Loucy (cell line): ENCODE results near the gene PARVB.

Experiments used
- H2AFZ ChIP-seq: fragments of 200-600 bp; sonication (generic); 2 replicates; pipeline ENCODE4 v1.6.0; 2016; ENCODE audit warnings: antibody characterized with exemption, mild to moderate bottlenecking, low read length, moderate library complexity
- H3F3A ChIP-seq: fragments of 200-600 bp; 2 replicates; pipeline ENCODE4 v1.6.0; 2016; ENCODE audit warnings: antibody characterized with exemption, low read depth, mild to moderate bottlenecking
- H3K27me3 ChIP-seq: fragments of 200-600 bp; sonication (generic); 2 replicates; pipeline ENCODE4 v1.6.1; 2014; ENCODE audit warnings: low read length, mild to moderate bottlenecking; ENCODE audit not compliant: insufficient read depth, poor library complexity, severe bottlenecking
- H3K36me3 ChIP-seq: fragments of 200-600 bp; sonication (generic); 2 replicates; pipeline ENCODE4 v1.6.1; 2016; ENCODE audit warnings: low read length; ENCODE audit not compliant: insufficient read depth
- H3K4me1 ChIP-seq: fragments of 200-600 bp; sonication (generic); 2 replicates; pipeline ENCODE4 v1.5.1; 2014; ENCODE audit warnings: low read length, mild to moderate bottlenecking; ENCODE audit not compliant: insufficient read depth, poor library complexity, severe bottlenecking
- H3K4me2 ChIP-seq: fragments of 200-600 bp; sonication (generic); 2 replicates; pipeline ENCODE4 v1.6.0; 2014; ENCODE audit warnings: antibody characterized with exemption, low read length, low read depth, mild to moderate bottlenecking; ENCODE audit not compliant: poor library complexity, severe bottlenecking
- H3K4me3 ChIP-seq: fragments of 200-600 bp; sonication (generic); 2 replicates; pipeline ENCODE4 v1.5.1; 2014; ENCODE audit warnings: low read length, mild to moderate bottlenecking, mixed read lengths; ENCODE audit not compliant: poor library complexity, severe bottlenecking
- H3K79me2 ChIP-seq: fragments of 200-600 bp; sonication (generic); 2 replicates; pipeline ENCODE4 v1.6.1; 2014; ENCODE audit warnings: low read length; ENCODE audit not compliant: insufficient read depth
- H3K9ac ChIP-seq: fragments of 200-600 bp; sonication (generic); 2 replicates; pipeline ENCODE4 v1.6.0; 2014; ENCODE audit warnings: mild to moderate bottlenecking, low read depth, low read length, moderate library complexity; ENCODE audit not compliant: poor library complexity, severe bottlenecking
- H3K9me2 ChIP-seq: fragments of 200-600 bp; sonication (generic); replicated peaks from 2 replicates; pipeline ENCODE4 v1.6.1; 2016; ENCODE audit warnings: low read depth, low read length, mixed read lengths
- H3K9me3 ChIP-seq: fragments of 200-600 bp; sonication (generic); 2 replicates; pipeline ENCODE4 v1.6.1; 2014; ENCODE audit warnings: mild to moderate bottlenecking, antibody characterized with exemption, low read length, low read depth; ENCODE audit not compliant: insufficient read depth
- H4K20me1 ChIP-seq: fragments of 200-600 bp; sonication (generic); 2 replicates; pipeline ENCODE4 v1.6.0; 2014; ENCODE audit warnings: antibody characterized with exemption, low read length, mild to moderate bottlenecking; ENCODE audit not compliant: insufficient read depth, poor library complexity, severe bottlenecking
- CTCF ChIP-seq: fragments of 200-600 bp; sonication (generic); conservative IDR thresholded peaks from 2 replicates; pipeline ENCODE4 v1.5.1; 2014; ENCODE audit warnings: mild to moderate bottlenecking, antibody characterized with exemption, low read length
- EZH2phosphoT487 ChIP-seq: fragments of 200-600 bp; IDR thresholded peaks from 2 replicates; pipeline ENCODE4 v1.6.1; 2018; ENCODE audit warnings: antibody characterized with exemption, mild to moderate bottlenecking, moderate library complexity, borderline replicate concordance

Gene PARVB

GRCh38 chr22:44211256-44211945 lies 187.3 kb downstream of the PARVB start:
- H3F3A ChIP-seq, result no peaks in the 10 kb centered on the region; the same call in 1 of the 2 replicates
- H3K9me3 ChIP-seq, result peaks cover 14% of the 10 kb centered on the region; the same call in 1 of the 2 replicates
- no peak overlapping the region for H3K4me2 ChIP-seq
- TF ChIP-seq CTCF (no peak), EZH2phosphoT487 (no peak)
- peaks cover 3% of the 10 kb centered on the region for H3K4me1 ChIP-seq
- H3K27me3 ChIP-seq, result no peaks in the 10 kb centered on the region
- H3K36me3 ChIP-seq, result no peaks in the 10 kb centered on the region; the same call in 1 of the 2 replicates
- H3K9me2 ChIP-seq, result no peaks in the 10 kb centered on the region
- H3K4me3 ChIP-seq, result no peak overlapping the region
- H3K9ac ChIP-seq, result no peak overlapping the region
- H4K20me1 ChIP-seq, result no peaks in the 10 kb centered on the region
- no peaks in the 10 kb centered on the region for H3K79me2 ChIP-seq
- H2AFZ ChIP-seq, result no peak overlapping the region

GRCh38 chr22:44211946-44212930 lies 188.1 kb downstream of the PARVB start:
- Histone ChIP-seq H3K4me2 (no peak overlapping the region), H3K9ac (no peak overlapping the region), H2AFZ (no peak overlapping the region), H3K36me3 (no peaks in the 10 kb centered on the region; the same call in 1 of the 2 replicates), H3K9me2 (no peaks in the 10 kb centered on the region), H3K9me3 (peaks cover 14% of the 10 kb centered on the region; the same call in 1 of the 2 replicates), H3F3A (no peaks in the 10 kb centered on the region; the same call in 1 of the 2 replicates), H3K4me1 (no peaks in the 10 kb centered on the region), H4K20me1 (no peaks in the 10 kb centered on the region), H3K79me2 (no peaks in the 10 kb centered on the region), H3K27me3 (no peaks in the 10 kb centered on the region), H3K4me3 (no peak overlapping the region)
- no peak for TF ChIP-seq CTCF
- TF ChIP-seq EZH2phosphoT487, result no peak

GRCh38 chr22:44212936-44213335 lies 188.8 kb downstream of the PARVB start:
- TF ChIP-seq EZH2phosphoT487 (no peak), CTCF (no peak)
- Histone ChIP-seq H3K9me3 (peaks cover 14% of the 10 kb centered on the region; the same call in 1 of the 2 replicates), H3K27me3 (no peaks in the 10 kb centered on the region), H3K4me2 (no peak overlapping the region), H3K4me1 (no peaks in the 10 kb centered on the region), H3K36me3 (no peaks in the 10 kb centered on the region; the same call in 1 of the 2 replicates), H3K79me2 (no peaks in the 10 kb centered on the region), H3K4me3 (no peak overlapping the region), H3K9me2 (no peaks in the 10 kb centered on the region), H3F3A (no peaks in the 10 kb centered on the region; the same call in 1 of the 2 replicates), H4K20me1 (no peaks in the 10 kb centered on the region), H2AFZ (no peak overlapping the region), H3K9ac (no peak overlapping the region)
